Neuron (in vitro differentiated cells): ENCODE data around the gene MS4A5.
"Not testable (repeated sequence)": the region's sequence is repeated elsewhere in the genome, so short reads cannot be mapped to it uniquely, and the experiment has no call there.

Experiments
- H2AFZ ChIP-seq: one replicate; pipeline ENCODE4 v1.6.1; 2013; ENCODE audit warnings: low read depth, mild to moderate bottlenecking, inconsistent platforms, low read length, moderate library complexity
- H3K27me3 ChIP-seq: one replicate; pipeline ENCODE4 v1.6.1; 2013; ENCODE audit warnings: low read length; ENCODE audit not compliant: insufficient read depth
- H3K36me3 ChIP-seq: one replicate; pipeline ENCODE4 v1.6.1; 2013; ENCODE audit warnings: low read length; ENCODE audit not compliant: insufficient read depth
- H3K4me1 ChIP-seq: one replicate; pipeline ENCODE4 v1.6.1; 2013; ENCODE audit warnings: low read length; ENCODE audit not compliant: insufficient read depth
- H3K4me3 ChIP-seq: 2 replicates; pipeline ENCODE4 v1.5.1; 2013; ENCODE audit warnings: mild to moderate bottlenecking, low read length, moderate library complexity
- H3K9me3 ChIP-seq: one replicate; pipeline ENCODE4 v1.6.1; 2013; ENCODE audit warnings: low read length

The MS4A5 gene

GRCh38 chr11:60447070-60447469, 17.7 kb downstream of the MS4A5 start:
- Histone ChIP-seq H3K4me1 (no peaks in the 10 kb centered on the region), H3K9me3 (no peaks in the 10 kb centered on the region), H3K27me3 (no peaks in the 10 kb centered on the region), H3K4me3 (no peak overlapping the region), H2AFZ (no peak overlapping the region), H3K36me3 (no peaks in the 10 kb centered on the region)

GRCh38 chr11:60447846-60448245, 18.5 kb downstream of the MS4A5 start:
- Histone ChIP-seq H3K9me3 (no peaks in the 10 kb centered on the region), H2AFZ (no peak overlapping the region), H3K27me3 (no peaks in the 10 kb centered on the region)

GRCh38 chr11:60451185-60451584, 21.8 kb downstream of the MS4A5 start:
- not testable (repeated sequence) for H3K27me3 ChIP-seq, H3K4me1 ChIP-seq, H3K4me3 ChIP-seq, H3K9me3 ChIP-seq, H3K36me3 ChIP-seq, H2AFZ ChIP-seq

More at GRCh38 chr11:60447846-60448245, 18.5 kb downstream of the MS4A5 start:
- no peaks in the 10 kb centered on the region for H3K36me3 ChIP-seq
- no peaks in the 10 kb centered on the region for H3K4me1 ChIP-seq
- H3K4me3 ChIP-seq, result no peak overlapping the region

- Histone ChIP-seq H2AFZ (no peak overlapping the region), H3K9me3 (no peaks in the 10 kb centered on the region), H3K4me1 (no peaks in the 10 kb centered on the region), H3K36me3 (no peaks in the 10 kb centered on the region), H3K4me3 (no peak overlapping the region), H3K27me3 (no peaks in the 10 kb centered on the region)
Observed at GRCh38 chr11:60454212-60454611, 24.8 kb downstream of the MS4A5 start.

GRCh38 chr11:60455531-60456042, 26.2 kb downstream of the MS4A5 start, which contains the start of gene MS4A1:
Gene MS4A1, plus strand, starts transcription at chr11:60455847. Its CDS starts 6,528 bp downstream, at chr11:60462375.
- H3K27me3 ChIP-seq, result no peaks in the 10 kb centered on the region
- no peak within 1 kb of the TSS for H2AFZ ChIP-seq
- H3K4me3 ChIP-seq, result no peak within 1 kb of the TSS
- no peaks in the 10 kb centered on the region for H3K9me3 ChIP-seq
- H3K4me1 ChIP-seq, result no peaks in the 10 kb centered on the region
- H3K36me3 ChIP-seq, result no peaks in the 10 kb centered on the region

GRCh38 chr11:60457576-60457975, 28.2 kb downstream of the MS4A5 start:
- H3K9me3 ChIP-seq, result no peaks in the 10 kb centered on the region
- no peaks in the 10 kb centered on the region for H3K36me3 ChIP-seq
- H3K4me1 ChIP-seq, result no peaks in the 10 kb centered on the region
- H3K27me3 ChIP-seq, result no peaks in the 10 kb centered on the region
- H2AFZ ChIP-seq, result no peak overlapping the region
- H3K4me3 ChIP-seq, result no peak overlapping the region

GRCh38 chr11:60459345-60459744, 30.0 kb downstream of the MS4A5 start:
- no peaks in the 10 kb centered on the region for H3K27me3 ChIP-seq
- no peak overlapping the region for H2AFZ ChIP-seq
- H3K4me1 ChIP-seq, result no peaks in the 10 kb centered on the region
- no peaks in the 10 kb centered on the region for H3K9me3 ChIP-seq
- no peaks in the 10 kb centered on the region for H3K36me3 ChIP-seq
- H3K4me3 ChIP-seq, result no peak overlapping the region

- Histone ChIP-seq H2AFZ (no peak overlapping the region), H3K4me1 (no peaks in the 10 kb centered on the region), H3K36me3 (no peaks in the 10 kb centered on the region), H3K9me3 (no peaks in the 10 kb centered on the region), H3K4me3 (no peak overlapping the region), H3K27me3 (no peaks in the 10 kb centered on the region)
Observed at GRCh38 chr11:60468829-60469228, 39.5 kb downstream of the MS4A5 start.

GRCh38 chr11:60469723-60470122, 40.4 kb downstream of the MS4A5 start:
- Histone ChIP-seq H2AFZ (no peak overlapping the region), H3K4me3 (no peak overlapping the region), H3K27me3 (no peaks in the 10 kb centered on the region), H3K36me3 (no peaks in the 10 kb centered on the region), H3K9me3 (no peaks in the 10 kb centered on the region), H3K4me1 (no peaks in the 10 kb centered on the region)

- Histone ChIP-seq H3K9me3 (no peaks in the 10 kb centered on the region), H3K27me3 (no peaks in the 10 kb centered on the region), H3K4me1 (no peaks in the 10 kb centered on the region), H3K36me3 (no peaks in the 10 kb centered on the region), H3K4me3 (no peak overlapping the region), H2AFZ (no peak overlapping the region)
Observed at GRCh38 chr11:60477035-60477445, 47.7 kb downstream of the MS4A5 start.

GRCh38 chr11:60482361-60482760, 53.0 kb downstream of the MS4A5 start:
- H3K9me3 ChIP-seq, result no peaks in the 10 kb centered on the region
- no peaks in the 10 kb centered on the region for H3K27me3 ChIP-seq
- H3K4me1 ChIP-seq, result no peaks in the 10 kb centered on the region
- H3K4me3 ChIP-seq, result no peak overlapping the region
- H2AFZ ChIP-seq, result no peak overlapping the region
- H3K36me3 ChIP-seq, result no peaks in the 10 kb centered on the region

GRCh38 chr11:60485987-60486386, 56.6 kb downstream of the MS4A5 start:
- Histone ChIP-seq H3K36me3 (no peaks in the 10 kb centered on the region), H3K27me3 (no peaks in the 10 kb centered on the region), H3K9me3 (no peaks in the 10 kb centered on the region), H2AFZ (no peak overlapping the region), H3K4me3 (no peak overlapping the region), H3K4me1 (no peaks in the 10 kb centered on the region)

- H2AFZ ChIP-seq, result no peak within 1 kb of the TSS
- no peak within 1 kb of the TSS for H3K4me3 ChIP-seq
- H3K36me3 ChIP-seq, result no peaks in the 10 kb centered on the region
- H3K9me3 ChIP-seq, result no peaks in the 10 kb centered on the region
- H3K27me3 ChIP-seq, result no peaks in the 10 kb centered on the region
- no peaks in the 10 kb centered on the region for H3K4me1 ChIP-seq
Observed at GRCh38 chr11:60492488-60493009, 63.2 kb downstream of the MS4A5 start, which contains the start of gene MS4A12. Gene MS4A12, plus strand, starts transcription at chr11:60492778. Its CDS starts 4,541 bp downstream, at chr11:60497319.

GRCh38 chr11:60493454-60493853, 64.1 kb downstream of the MS4A5 start:
- no peak overlapping the region for H2AFZ ChIP-seq
- no peaks in the 10 kb centered on the region for H3K9me3 ChIP-seq
- H3K4me3 ChIP-seq, result no peak overlapping the region
- H3K4me1 ChIP-seq, result no peaks in the 10 kb centered on the region
- H3K27me3 ChIP-seq, result no peaks in the 10 kb centered on the region
- no peaks in the 10 kb centered on the region for H3K36me3 ChIP-seq
